Gastrocnemius medialis (tissue), 4 donors: ENCODE measurements around the gene SRPRB.

ENCODE experiments used
- CTCF ChIP-seq, 5 experiments: fragments of 450-650 bp in 3 of 5; fragments of 200-600 bp in 2 of 5; sonication (generic) in 2 of 5; IDR thresholded peaks in 4 of 5; conservative IDR thresholded peaks in 1 of 5; 1 replicate in 4 of 5; 2 replicates in 1 of 5; pipeline ENCODE4 v1.5.1; 2016 to 2019; ENCODE audit warnings: antibody characterized with exemption in 5 of 5, mild to moderate bottlenecking in 3 of 5, moderate library complexity in 3 of 5
- POLR2A ChIP-seq, 2 donors: fragments of 450-650 bp; IDR thresholded peaks; one replicate each; pipeline ENCODE4 v1.6.1; 2017; ENCODE audit warnings: antibody characterized with exemption in 2 of 2, mild to moderate bottlenecking in 2 of 2, moderate library complexity in 2 of 2

- TF ChIP-seq CTCF (IDR thresholded peaks at IDR 0.05 in 4 of 5, conservative IDR thresholded peaks at IDR 0.05 in 1 of 5) (no peak), POLR2A (IDR thresholded peaks at IDR 0.05) (no peak)
Measured at GRCh38 chr3:133781570-133781969, 24.0 kb upstream of the SRPRB start.
